NCI-H345 treated with DMSO at 0.1 percent for 48 hours (cell line): Measurements from ENCODE around the gene TMEM87A.

Experiments
- DNase-seq: peaks from one replicate; lab custom pipeline; 2025; ENCODE audit not compliant: unreplicated experiment; lab: John Stamatoyannopoulos, UW

Gene TMEM87A

GRCh38 chr15:42163947-42164550, 109.2 kb downstream of the TMEM87A start:
- no peak for DNase-seq

GRCh38 chr15:42163291-42163690, 109.9 kb downstream of the TMEM87A start:
- DNase-seq: no peak
